IMR-90 (cell line): ENCODE data around the gene HYAL3. TPM values are rescaled to one million over a fixed set of nuclear protein-coding genes. Genes with fewer than 3 reads are reported as not detected.

Experiments used
- ATAC-seq: fragments of 200-7000 bp; cut with Tn5 transposase; 2 replicates; pipeline ENCODE4 v1.9.1; 2020; ENCODE audit warnings: low read depth, mild to moderate bottlenecking, moderate library complexity
- BruUV-seq: library from RNA; stranded (reverse); fragments of 400-500 nt; replicated peaks from 2 replicates; lab custom pipeline; 2021; lab: Mats Ljungman, UMichigan
- CTCF ChIA-PET: fragments of 300-600 bp; formaldehyde crosslinking; extraction: SDS; loops from one replicate; lab custom pipeline; 2021; ENCODE audit warnings: antibody characterized with exemption; lab: Yijun Ruan, JAX
- POLR2A ChIA-PET: fragments of 300-600 bp; sonication (Branson Sonifier 250); formaldehyde crosslinking; loops from one replicate; lab custom pipeline; 2022; ENCODE audit warnings: antibody characterized with exemption; ENCODE audit not compliant: unreplicated experiment; lab: Charles Lee
- DNase-seq: peaks from one replicate; pipeline ENCODE4 v3.0.0; 2013
- H2AFZ ChIP-seq: replicated peaks from 2 replicates; pipeline ENCODE3; 2013; ENCODE audit warnings: low read length, mild to moderate bottlenecking; ENCODE audit not compliant: poor library complexity
- H2AK5ac ChIP-seq: 2 replicates; pipeline ENCODE4 v1.6.1; 2013; ENCODE audit warnings: low read depth, low read length, inconsistent platforms
- H2AK9ac ChIP-seq: replicated peaks from 2 replicates; pipeline ENCODE3; 2013; ENCODE audit warnings: mild to moderate bottlenecking, low read depth, low read length, moderate library complexity; ENCODE audit not compliant: poor library complexity
- H2BK120ac ChIP-seq: 2 replicates; pipeline ENCODE4 v1.6.1; 2013; ENCODE audit warnings: low read depth, low read length, inconsistent platforms
- H2BK15ac ChIP-seq: 3 replicates; pipeline ENCODE4 v1.6.1; 2013; ENCODE audit warnings: low read depth, low read length, inconsistent platforms
- H2BK20ac ChIP-seq: 2 replicates; pipeline ENCODE4 v1.6.1; 2013; ENCODE audit warnings: low read depth, mild to moderate bottlenecking, inconsistent platforms, low read length, moderate library complexity
- H2BK5ac ChIP-seq: 2 replicates; pipeline ENCODE4 v1.6.1; 2013; ENCODE audit warnings: mild to moderate bottlenecking, low read depth, low read length, inconsistent platforms; ENCODE audit not compliant: poor library complexity, severe bottlenecking
- H3K14ac ChIP-seq: replicated peaks from 2 replicates; pipeline ENCODE4 v1.6.1; 2013; ENCODE audit warnings: low read depth, low read length, inconsistent platforms
- H3K18ac ChIP-seq: 2 replicates; pipeline ENCODE4 v1.6.1; 2013; ENCODE audit warnings: low read depth, low read length, control low read depth
- H3K23ac ChIP-seq: 2 replicates; pipeline ENCODE4 v1.6.1; 2013; ENCODE audit warnings: low read depth, low read length, inconsistent platforms
- H3K27ac ChIP-seq: 2 replicates; pipeline ENCODE4 v1.5.1; 2013; ENCODE audit warnings: mild to moderate bottlenecking, control low read depth, low read length; ENCODE audit not compliant: insufficient read depth
- H3K27me3 ChIP-seq: 2 replicates; pipeline ENCODE4 v1.6.1; 2013; ENCODE audit warnings: low read length; ENCODE audit not compliant: control insufficient read depth, insufficient read depth
- H3K36me3 ChIP-seq: 2 replicates; pipeline ENCODE4 v1.6.1; 2013; ENCODE audit warnings: low read length, mixed read lengths; ENCODE audit not compliant: control insufficient read depth, insufficient read depth
- H3K4ac ChIP-seq: 2 replicates; pipeline ENCODE4 v1.6.1; 2013; ENCODE audit warnings: low read depth, low read length, inconsistent platforms
- H3K4me1 ChIP-seq: 2 replicates; pipeline ENCODE4 v1.6.1; 2013; ENCODE audit warnings: low read length, mixed read lengths; ENCODE audit not compliant: control insufficient read depth, insufficient read depth
- H3K4me2 ChIP-seq: 2 replicates; pipeline ENCODE4 v1.6.1; 2013; ENCODE audit warnings: low read depth, mild to moderate bottlenecking, control low read depth, low read length, moderate library complexity
- H3K4me3 ChIP-seq: 2 replicates; pipeline ENCODE4 v1.5.1; 2013; ENCODE audit warnings: low read depth, mild to moderate bottlenecking, control low read depth, low read length, moderate library complexity; ENCODE audit not compliant: insufficient read depth
- H3K56ac ChIP-seq: 2 replicates; pipeline ENCODE4 v1.6.1; 2013; ENCODE audit warnings: low read length, inconsistent platforms; ENCODE audit not compliant: insufficient read depth; ENCODE audit errors: extremely low read depth
- H3K79me1 ChIP-seq, 2 experiments: 2 replicates each; pipeline ENCODE4 v1.6.1; 2013; ENCODE audit warnings: low read length in 2 of 2, inconsistent platforms in 1 of 2, low read depth in 1 of 2
- H3K9ac ChIP-seq: 2 replicates; pipeline ENCODE4 v1.6.1; 2013; ENCODE audit warnings: low read depth, low read length, control low read depth
- H3K9me1 ChIP-seq: 2 replicates; pipeline ENCODE4 v1.6.1; 2013; ENCODE audit warnings: low read length, inconsistent platforms; ENCODE audit not compliant: insufficient read depth
- H3K9me3 ChIP-seq: 2 replicates; pipeline ENCODE4 v1.6.1; 2013; ENCODE audit warnings: low read length; ENCODE audit not compliant: control insufficient read depth, insufficient read depth
- H4K20me1 ChIP-seq: 2 replicates; pipeline ENCODE4 v1.6.1; 2013; ENCODE audit warnings: low read length, inconsistent platforms; ENCODE audit not compliant: insufficient read depth
- H4K5ac ChIP-seq: 2 replicates; pipeline ENCODE4 v1.6.1; 2013; ENCODE audit warnings: mild to moderate bottlenecking, low read depth, low read length, control low read depth
- H4K8ac ChIP-seq, 2 experiments: 2 replicates each; pipeline ENCODE4 v1.6.1; 2013; ENCODE audit warnings: low read depth in 2 of 2, low read length in 2 of 2, control low read depth in 1 of 2, inconsistent platforms in 1 of 2
- H4K91ac ChIP-seq: 2 replicates; pipeline ENCODE4 v1.6.1; 2013; ENCODE audit warnings: low read depth, low read length, inconsistent platforms; ENCODE audit not compliant: insufficient read depth
- BHLHE40 ChIP-seq: fragments of 150-350 bp; IDR thresholded peaks from 2 replicates; pipeline ENCODE4 v1.6.1; 2016; ENCODE audit warnings: mild to moderate bottlenecking, low read depth, low read length
- MAFK ChIP-seq: IDR thresholded peaks from 2 replicates; pipeline ENCODE4 v1.6.1; 2012; ENCODE audit warnings: low read depth, low read length, improper control_type of control experiment
- MXI1 ChIP-seq: IDR thresholded peaks from 2 replicates; pipeline ENCODE4 v1.6.1; 2012; ENCODE audit warnings: low read depth, mild to moderate bottlenecking, low read length, moderate library complexity, borderline replicate concordance
- NFE2L2 ChIP-seq: fragments of 150-350 bp; IDR thresholded peaks from 2 replicates; pipeline ENCODE4 v1.6.1; 2016; ENCODE audit warnings: low read depth, mild to moderate bottlenecking, low read length
- POLR2A ChIP-seq: IDR thresholded peaks from 2 replicates; pipeline ENCODE4 v1.6.1; 2012; ENCODE audit warnings: mild to moderate bottlenecking, low read depth, low read length
- RAD21 ChIP-seq: IDR thresholded peaks from 2 replicates; pipeline ENCODE4 v1.6.1; 2012; ENCODE audit warnings: low read length, improper control_type of control experiment
- RCOR1 ChIP-seq: IDR thresholded peaks from 2 replicates; pipeline ENCODE4 v1.6.1; 2012; ENCODE audit warnings: mild to moderate bottlenecking, low read length, improper control_type of control experiment; ENCODE audit not compliant: insufficient replicate concordance
- RFX5 ChIP-seq: IDR thresholded peaks from 2 replicates; pipeline ENCODE4 v1.8.0; 2012; ENCODE audit warnings: low read depth, mild to moderate bottlenecking, low read length, moderate library complexity
- SMC3 ChIP-seq: fragments of 150-350 bp; IDR thresholded peaks from 2 replicates; pipeline ENCODE4 v1.6.1; 2016; ENCODE audit warnings: low read depth, mild to moderate bottlenecking, antibody characterized with exemption, low read length, moderate library complexity
- WGBS, 2 experiments: methylation state at CpG; one replicate each; pipeline versions ENCODE4 v1.1.5 to v1.1.7; 2013; ENCODE audit warnings: missing lambda C conversion rate in 2 of 2; ENCODE audit not compliant: insufficient read length in 1 of 2; ENCODE audit errors: extremely low coverage in 2 of 2; 5-methylcytosine and 5-hydroxymethylcytosine counted together
- dilution Hi-C: fragments of 300-500 bp; cut with HindIII; formaldehyde crosslinking; loops from one replicate; pipeline ENCODE4 v1.14.3; 2018; ENCODE audit warnings: low sequenced_read_pairs; ENCODE audit not compliant: unreplicated experiment
- in situ Hi-C: fragments of 300-500 bp; cut with MboI; formaldehyde crosslinking; loops from 3 replicates; pipeline ENCODE4 v1.14.3; 2019; ENCODE audit warnings: low sequenced_read_pairs, inconsistent platforms, mixed read lengths
- intact Hi-C: fragments of 100-400 bp; cut with micrococcal nuclease; formaldehyde crosslinking; loops from 2 replicates; pipeline ENCODE4 v1.10.0; 2022
- polyA plus RNA-seq, 3 experiments: library from polyadenylated mRNA; depleted of rRNA; stranded (reverse); fragments of >200 nt; gene quantifications; 2 replicates each; pipeline ENCODE4 v1.2.3, GENCODE V29; 2012; ENCODE audit warnings: low replicate concordance in 1 of 3
- total RNA-seq: library from RNA; depleted of rRNA; stranded (reverse); fragments of >200 nt; gene quantifications from 2 replicates; pipeline ENCODE4 v1.2.3, GENCODE V29; 2012

Gene HYAL3
- total and polyA plus RNA-seq, 2 of the 4 experiments (the other 2 are of a cell fraction), result 2.7 to 5.7 TPM

DNA sequence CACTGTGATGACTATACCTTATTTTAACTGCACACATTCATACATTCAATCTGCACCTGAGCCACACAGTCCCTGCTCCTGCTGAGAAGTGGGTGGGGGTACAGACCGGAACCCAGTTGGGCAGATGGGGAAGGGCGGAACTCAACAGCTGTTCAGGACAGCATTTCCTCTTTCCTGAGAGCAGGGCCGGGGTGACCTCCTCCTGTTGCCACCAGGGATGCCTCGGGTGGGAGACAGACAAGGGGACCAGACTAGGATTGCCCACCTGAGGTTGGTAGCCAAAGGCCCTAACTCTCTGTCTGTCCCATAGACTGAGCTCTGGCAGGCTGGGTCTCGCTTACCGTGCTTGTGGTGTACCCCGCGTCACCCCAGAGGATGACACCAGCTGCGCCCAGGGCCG, 19.4 kb upstream of the HYAL3 start:
- no peak overlapping the region for H2AK5ac ChIP-seq
- no peak overlapping the region for H2BK15ac ChIP-seq
- H2BK5ac ChIP-seq, result no peak overlapping the region
- in situ Hi-C loops, result no loop called here
- 89% methylated on average over 7 of the region's 10 CpGs; no CpG with 5 or more reads in 1 of the 2 experiments for WGBS, 2 experiments
- dilution Hi-C loops, result no loop called here
- H3K14ac ChIP-seq, result no peak overlapping the region
- no peak overlapping the region for H4K91ac ChIP-seq
- H3K9ac ChIP-seq, result no peak overlapping the region
- ChIA-PET POLR2A (no interaction called here), CTCF (no interaction called here)
- no peak overlapping the region for H2AFZ ChIP-seq
- no peak for DNase-seq
- H4K20me1 ChIP-seq, result 0 out of 2 replicates have a peak, but pooled peaks cover 18% of the 10 kb centered on the region
- no peak overlapping the region for H3K56ac ChIP-seq
- no peak overlapping the region for H4K5ac ChIP-seq
- TF ChIP-seq RFX5 (no peak), NFE2L2 (no peak), BHLHE40 (no peak), MXI1 (no peak), MAFK (no peak), POLR2A (no peak), RCOR1 (no peak), SMC3 (no peak), RAD21 (no peak)
- no peaks in the 10 kb centered on the region for H3K9me3 ChIP-seq
- H3K36me3 ChIP-seq, result peaks cover 38% of the 10 kb centered on the region
- no peak overlapping the region for H3K4me2 ChIP-seq
- no peak overlapping the region for H3K4me3 ChIP-seq
- H2BK20ac ChIP-seq, result no peak overlapping the region
- H3K23ac ChIP-seq, result no peak overlapping the region
- H4K8ac ChIP-seq, result no peak overlapping the region
- H3K9me1 ChIP-seq, result peaks cover 23% of the 10 kb centered on the region
- intact Hi-C loops, result no loop called here
- no peak overlapping the region for H3K4ac ChIP-seq
- no peak overlapping the region for H3K18ac ChIP-seq
- ATAC-seq, result no peak
- no peak overlapping the region for H2BK120ac ChIP-seq
- no TSS peak for BruUV-seq
- no peaks in the 10 kb centered on the region for H3K27me3 ChIP-seq
- H2AK9ac ChIP-seq, result no peak overlapping the region
- peaks cover 29 to 57% of the 10 kb centered on the region in 2 experiments for H3K79me1 ChIP-seq
- no peak overlapping the region for H3K27ac ChIP-seq
- H3K4me1 ChIP-seq, result peaks cover 25% of the 10 kb centered on the region
